Measurements from ENCODE around the gene TMEM131.
"Not testable (repeated sequence)": the region's sequence is repeated elsewhere in the genome, so short reads cannot be mapped to it uniquely, and the experiment has no call there.

Gene TMEM131

GRCh38 chr2:97985998-97986397 lies 9.8 kb downstream of the TMEM131 start:
- DNase-seq: no peak

- DNase-seq: no peak
Measured at GRCh38 chr2:97983698-97984097, 12.1 kb downstream of the TMEM131 start.

GRCh38 chr2:97983134-97983533 lies 12.6 kb downstream of the TMEM131 start:
- no peak for DNase-seq

GRCh38 chr2:97982621-97983020 lies 13.1 kb downstream of the TMEM131 start:
- DNase-seq: no peak

GRCh38 chr2:97981961-97982360 lies 13.8 kb downstream of the TMEM131 start:
- DNase-seq: no peak

- no peak for DNase-seq
Measured at GRCh38 chr2:97979904-97980303, 15.8 kb downstream of the TMEM131 start.

- no peak for DNase-seq
Measured at GRCh38 chr2:97974471-97974870, 21.3 kb downstream of the TMEM131 start.

GRCh38 chr2:97970293-97971060 lies 25.3 kb downstream of the TMEM131 start:
- no peak for DNase-seq

- no peak for DNase-seq
Measured at GRCh38 chr2:97969081-97970067, 26.4 kb downstream of the TMEM131 start.

GRCh38 chr2:97967931-97968627 lies 27.7 kb downstream of the TMEM131 start:
- no peak for DNase-seq

GRCh38 chr2:97967216-97967592 lies 28.5 kb downstream of the TMEM131 start:
- no peak for DNase-seq

GRCh38 chr2:97966545-97967215 lies 29.1 kb downstream of the TMEM131 start:
- no peak for DNase-seq

GRCh38 chr2:97965116-97965515 lies 30.6 kb downstream of the TMEM131 start:
- DNase-seq: no peak

GRCh38 chr2:97963880-97964279 lies 31.9 kb downstream of the TMEM131 start:
- DNase-seq: no peak

GRCh38 chr2:97963079-97963406 lies 32.7 kb downstream of the TMEM131 start:
- no peak for DNase-seq

GRCh38 chr2:97961534-97961933 lies 34.2 kb downstream of the TMEM131 start:
- DNase-seq: no peak

- DNase-seq: no peak
Measured at GRCh38 chr2:97958184-97958583, 37.6 kb downstream of the TMEM131 start.

- no peak for DNase-seq
Measured at GRCh38 chr2:97957432-97958183, 38.1 kb downstream of the TMEM131 start.

GRCh38 chr2:97956753-97957152 lies 39.0 kb downstream of the TMEM131 start:
- not testable (repeated sequence) for DNase-seq

GRCh38 chr2:97953853-97954252 lies 41.9 kb downstream of the TMEM131 start:
- no peak for DNase-seq

- no peak for DNase-seq
Measured at GRCh38 chr2:97952357-97952756, 43.4 kb downstream of the TMEM131 start.

GRCh38 chr2:97951155-97951680 lies 44.5 kb downstream of the TMEM131 start:
- no peak for DNase-seq

All from NCI-H446 (cell line).